AG09309 (cell line): ENCODE data around the gene CAMTA2.

ENCODE experiments used
- DNase-seq: peaks from one replicate; pipeline ENCODE4 v3.0.0-alpha.2; 2010; ENCODE audit warnings: low read depth
- H3K4me3 ChIP-seq: 2 replicates; pipeline ENCODE4 v1.5.1; 2011; ENCODE audit warnings: mild to moderate bottlenecking, low read depth, low read length, moderate library complexity; ENCODE audit not compliant: control insufficient read depth
- TF ChIP-seq, protein P1 (sequence below): IDR thresholded peaks from 2 replicates; pipeline ENCODE4 v1.5.1; 2011; ENCODE audit warnings: mild to moderate bottlenecking, low read depth, low read length, inconsistent platforms; ENCODE audit not compliant: insufficient read depth, control insufficient read depth; ENCODE audit errors: missing control alignments

The CAMTA2 gene

DNA sequence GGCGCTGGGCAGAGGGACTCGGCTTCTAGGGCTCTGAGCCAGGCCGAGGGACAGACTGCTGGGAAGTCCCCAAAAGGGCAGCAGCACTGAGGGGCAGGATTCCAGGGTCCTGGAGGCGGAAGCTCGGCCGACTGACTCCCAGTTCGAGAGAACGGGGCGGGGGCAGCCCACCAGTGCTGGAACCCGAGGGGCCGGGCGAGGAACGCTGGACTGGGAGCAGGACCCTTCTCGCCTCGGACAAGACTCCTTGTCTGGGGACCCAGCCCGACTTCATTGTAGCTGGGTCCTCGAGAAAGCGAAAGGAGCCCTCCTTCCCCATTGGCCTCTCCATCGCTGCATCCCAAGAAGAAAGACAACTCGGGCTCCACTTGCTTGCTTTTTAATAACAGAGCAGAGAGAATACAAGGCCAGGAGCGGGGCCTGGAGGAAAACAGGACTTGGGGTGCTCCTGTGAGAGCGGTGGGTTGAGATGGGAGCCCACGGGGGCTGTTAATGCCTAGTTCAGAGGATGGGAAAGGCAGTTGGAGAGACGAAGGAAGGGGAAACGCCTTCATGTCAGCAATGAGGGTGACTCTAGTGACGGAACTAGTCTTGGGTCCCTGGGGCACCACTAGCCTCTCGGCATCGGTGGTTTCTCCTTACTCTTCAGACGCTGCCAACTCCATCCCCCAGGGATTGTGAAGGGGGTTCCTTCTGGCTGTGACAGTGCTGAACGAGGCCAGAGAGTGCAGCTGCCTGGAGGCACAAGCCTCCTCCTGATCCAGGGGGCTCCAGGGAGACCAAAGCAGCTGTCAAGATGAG is 492 bp upstream of the CAMTA2 start:
- peak overlapping the region; percentile 89 for H3K4me3 ChIP-seq
- DNase-seq: no peak
- TF ChIP-seq, protein P1, sequence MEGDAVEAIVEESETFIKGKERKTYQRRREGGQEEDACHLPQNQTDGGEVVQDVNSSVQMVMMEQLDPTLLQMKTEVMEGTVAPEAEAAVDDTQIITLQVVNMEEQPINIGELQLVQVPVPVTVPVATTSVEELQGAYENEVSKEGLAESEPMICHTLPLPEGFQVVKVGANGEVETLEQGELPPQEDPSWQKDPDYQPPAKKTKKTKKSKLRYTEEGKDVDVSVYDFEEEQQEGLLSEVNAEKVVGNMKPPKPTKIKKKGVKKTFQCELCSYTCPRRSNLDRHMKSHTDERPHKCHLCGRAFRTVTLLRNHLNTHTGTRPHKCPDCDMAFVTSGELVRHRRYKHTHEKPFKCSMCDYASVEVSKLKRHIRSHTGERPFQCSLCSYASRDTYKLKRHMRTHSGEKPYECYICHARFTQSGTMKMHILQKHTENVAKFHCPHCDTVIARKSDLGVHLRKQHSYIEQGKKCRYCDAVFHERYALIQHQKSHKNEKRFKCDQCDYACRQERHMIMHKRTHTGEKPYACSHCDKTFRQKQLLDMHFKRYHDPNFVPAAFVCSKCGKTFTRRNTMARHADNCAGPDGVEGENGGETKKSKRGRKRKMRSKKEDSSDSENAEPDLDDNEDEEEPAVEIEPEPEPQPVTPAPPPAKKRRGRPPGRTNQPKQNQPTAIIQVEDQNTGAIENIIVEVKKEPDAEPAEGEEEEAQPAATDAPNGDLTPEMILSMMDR: no peak

DNA sequence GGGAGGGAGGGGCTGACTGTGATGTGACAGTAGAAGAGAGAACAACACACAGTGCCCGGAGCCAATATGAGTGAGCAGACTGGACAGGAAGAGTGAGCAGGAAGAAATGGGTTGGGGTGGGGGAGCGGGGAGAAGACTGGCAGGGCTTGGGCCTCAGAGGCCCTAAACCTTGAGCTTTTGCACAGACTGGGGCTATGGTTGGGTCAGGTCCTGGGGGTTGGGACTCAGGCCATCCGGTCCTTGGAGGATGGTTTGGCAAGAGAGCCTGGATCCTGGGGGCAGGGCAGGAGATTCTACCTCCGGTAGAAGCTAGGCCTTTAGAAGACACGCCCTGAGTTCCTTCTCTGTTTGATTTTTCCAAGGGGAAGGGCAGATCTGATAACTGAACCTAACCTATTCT is 1.1 kb downstream of the CAMTA2 start:
- DNase-seq: no peak
- TF ChIP-seq, protein P1: no peak
- H3K4me3 ChIP-seq: peak overlapping the region; percentile 89

DNA sequence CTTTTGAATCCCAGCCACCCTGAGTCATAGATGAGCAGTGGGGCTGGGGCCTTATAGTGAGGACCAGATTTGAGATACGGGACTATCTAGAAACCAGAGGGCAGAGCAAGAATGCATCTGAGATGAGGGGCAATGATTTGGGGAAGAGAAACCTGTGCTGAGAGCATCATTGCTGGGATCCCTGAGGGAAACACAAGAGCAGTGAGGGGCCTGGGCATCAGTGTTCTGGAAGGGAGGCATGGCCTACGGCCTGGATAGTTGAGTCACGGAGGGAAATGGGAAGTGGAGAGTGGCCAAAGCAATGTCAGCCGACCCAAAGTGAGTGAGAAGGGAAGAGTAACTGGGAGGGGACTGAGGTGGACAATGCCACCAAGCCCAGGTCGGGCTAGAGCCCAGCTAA is 5.2 kb downstream of the CAMTA2 start:
- no peak for DNase-seq
- TF ChIP-seq, protein P1: no peak
- H3K4me3 ChIP-seq: no peak overlapping the region

DNA sequence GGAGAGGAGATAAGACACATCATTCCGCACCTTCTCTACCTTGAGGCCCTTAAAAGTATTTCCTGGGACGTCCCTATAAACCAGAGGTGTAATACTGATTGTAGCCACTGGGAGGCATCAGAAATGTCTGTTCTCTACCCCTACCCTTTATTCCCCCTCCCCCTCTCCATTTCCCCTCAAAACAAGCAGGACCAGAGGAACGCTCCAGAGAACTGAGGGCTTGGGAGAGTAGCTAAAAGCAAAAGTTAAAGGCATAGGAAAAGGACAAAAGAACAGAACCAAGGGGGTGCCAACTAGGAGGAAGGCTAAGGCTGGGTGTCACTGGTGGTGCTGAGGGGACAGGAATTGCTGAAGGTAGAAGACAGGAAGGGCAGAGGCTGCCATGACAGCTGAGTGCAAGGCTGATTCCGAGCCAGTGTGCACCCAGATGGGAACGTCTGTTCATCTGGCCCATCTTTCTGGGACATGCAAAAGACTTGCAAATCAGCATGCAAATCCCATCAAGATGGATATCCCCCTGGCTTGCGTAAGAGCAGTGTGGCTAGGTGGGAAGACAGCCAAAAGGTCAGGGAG is 6.7 kb downstream of the CAMTA2 start:
- TF ChIP-seq, protein P1: peak; percentile 63
- H3K4me3 ChIP-seq: no peak overlapping the region
- no peak for DNase-seq

DNA sequence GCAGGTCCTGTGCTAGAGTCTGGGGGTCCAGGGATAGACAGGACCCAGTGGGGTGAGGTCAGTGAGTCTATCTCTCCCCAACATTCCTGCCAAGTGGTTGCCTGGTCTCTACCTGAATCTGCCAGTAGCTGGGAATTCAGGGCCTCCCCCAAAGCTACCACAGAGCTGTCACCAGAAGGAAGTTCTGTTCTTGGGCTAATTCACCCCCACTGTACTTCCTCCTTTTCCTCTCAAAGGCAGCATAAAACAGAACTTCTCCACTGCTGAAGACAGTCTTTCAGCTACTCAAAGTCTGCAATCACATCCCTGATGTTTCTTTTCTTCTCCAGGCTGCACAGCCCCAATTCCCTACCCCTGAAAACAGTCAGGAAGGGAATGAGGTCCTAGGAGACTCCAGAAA is 8.7 kb downstream of the CAMTA2 start:
- no peak overlapping the region for H3K4me3 ChIP-seq
- no peak for DNase-seq
- TF ChIP-seq, protein P1: no peak

DNA sequence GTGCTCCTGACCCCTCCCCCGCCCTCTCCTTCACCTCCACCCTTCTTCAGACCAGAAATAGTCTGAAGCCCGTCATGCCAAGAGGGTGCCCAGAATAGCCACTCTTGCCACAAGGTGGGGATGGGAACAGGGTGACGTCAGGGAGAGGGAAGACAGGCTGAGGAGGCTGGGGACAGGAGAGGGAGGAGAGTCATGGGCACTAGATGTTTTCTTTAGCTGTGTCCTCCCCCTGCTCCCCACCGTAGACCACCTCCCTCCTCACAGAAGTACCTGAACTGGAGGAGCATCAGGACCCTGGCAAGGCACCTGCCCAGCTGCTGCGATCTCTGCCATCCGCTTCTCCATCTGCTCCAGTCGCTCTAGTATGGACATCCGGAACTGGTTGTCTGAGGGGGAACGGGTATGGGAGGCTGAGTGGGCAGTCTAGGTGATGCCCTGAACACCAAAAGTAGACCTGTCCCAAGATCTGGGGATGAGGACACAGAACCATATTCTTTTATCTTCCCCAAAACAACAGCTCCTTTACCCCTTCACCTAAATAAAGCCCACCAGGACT is 13.3 kb downstream of the CAMTA2 start:
- TF ChIP-seq, protein P1: no peak
- no peak for DNase-seq
- H3K4me3 ChIP-seq: no peak overlapping the region
